H1 (cell line): ENCODE data around the gene VAPB. TPM values are rescaled to one million over a fixed set of nuclear protein-coding genes. Genes with fewer than 3 reads are reported as not detected.

Experiments
- CTCF ChIA-PET: fragments of 300-600 bp; sonication (Branson Sonifier 250); formaldehyde crosslinking; loops from one replicate; lab custom pipeline; 2021; ENCODE audit not compliant: partially characterized antibody; lab: Charles Lee
- POLR2A ChIA-PET: fragments of 300-600 bp; sonication (Branson Sonifier 250); formaldehyde crosslinking; loops from one replicate; lab custom pipeline; 2021; ENCODE audit warnings: inconsistent platforms; ENCODE audit not compliant: partially characterized antibody; lab: Charles Lee
- DNase-seq, 2 experiments: peaks; one replicate each; pipeline versions ENCODE4 v3.0.0 to v3.0.0-alpha.2; 2010 to 2022; ENCODE audit warnings: low spot score in 2 of 2, low read depth in 1 of 2, mixed read lengths in 1 of 2
- FAIRE-seq: peaks from 2 replicates; lab custom pipeline; 2011; peaks lifted over from hg19 to GRCh38; lab: Jason Lieb, UNC
- H2AFZ ChIP-seq: 2 replicates; pipeline ENCODE4 v1.8.1; 2012; ENCODE audit warnings: low read length, inconsistent platforms
- H2AK5ac ChIP-seq: 2 replicates; pipeline ENCODE4 v1.6.1; 2013; ENCODE audit warnings: low read depth, low read length
- H2BK120ac ChIP-seq: replicated peaks from 2 replicates; pipeline ENCODE3; 2013; ENCODE audit warnings: low read depth, low read length, inconsistent platforms
- H2BK12ac ChIP-seq: 2 replicates; pipeline ENCODE4 v1.6.1; 2013; ENCODE audit warnings: low read depth, low read length
- H2BK15ac ChIP-seq: 2 replicates; pipeline ENCODE4 v1.6.1; 2013; ENCODE audit warnings: low read length
- H2BK20ac ChIP-seq: 2 replicates; pipeline ENCODE4 v1.6.1; 2013; ENCODE audit warnings: low read length
- H2BK5ac ChIP-seq: 2 replicates; pipeline ENCODE4 v1.6.1; 2013; ENCODE audit warnings: low read depth, low read length
- H3K14ac ChIP-seq: 2 replicates; pipeline ENCODE4 v1.6.1; 2013; ENCODE audit warnings: inconsistent platforms; ENCODE audit not compliant: insufficient read length
- H3K18ac ChIP-seq: 2 replicates; pipeline ENCODE4 v1.6.1; 2013; ENCODE audit warnings: low read length; ENCODE audit errors: extremely low read depth
- H3K23ac ChIP-seq: 2 replicates; pipeline ENCODE4 v1.6.1; 2013; ENCODE audit warnings: inconsistent platforms; ENCODE audit not compliant: insufficient read length
- H3K23me2 ChIP-seq: 2 replicates; pipeline ENCODE4 v1.6.1; 2013; ENCODE audit warnings: low read depth, low read length
- H3K27ac ChIP-seq: 2 replicates; pipeline ENCODE4 v1.6.1; 2011; ENCODE audit warnings: low read depth, low read length, inconsistent platforms
- H3K27me3 ChIP-seq, 4 experiments: replicated peaks in 1 of 4; 1 replicate in 1 of 4; 2 replicates in 3 of 4; pipeline versions ENCODE4 v1.6.1 to v1.8.1; 2011 to 2013; ENCODE audit warnings: low read length in 3 of 4, mild to moderate bottlenecking in 3 of 4, inconsistent platforms in 2 of 4, mixed read lengths in 2 of 4, moderate library complexity in 1 of 4; ENCODE audit not compliant: control insufficient read depth in 3 of 4, insufficient read depth in 3 of 4; ENCODE audit errors: extremely low read depth in 1 of 4
- H3K36me3 ChIP-seq, 4 experiments: 2 replicates each; pipeline versions ENCODE4 v1.6.1 to v1.8.1; 2011 to 2013; ENCODE audit warnings: mild to moderate bottlenecking in 4 of 4, low read length in 3 of 4, moderate library complexity in 2 of 4, control low read depth in 1 of 4, inconsistent platforms in 1 of 4; ENCODE audit not compliant: insufficient read depth in 4 of 4, control insufficient read depth in 2 of 4
- H3K4ac ChIP-seq: replicated peaks from 2 replicates; pipeline ENCODE3; 2013; ENCODE audit warnings: low read length, low read depth, mixed read lengths, inconsistent platforms; ENCODE audit not compliant: insufficient read length
- H3K4me1 ChIP-seq, 4 experiments: replicated peaks in 1 of 4; 1 replicate in 1 of 4; 2 replicates in 3 of 4; pipeline versions ENCODE4 v1.6.1 to v1.8.1; 2011 to 2013; ENCODE audit warnings: low read length in 3 of 4, inconsistent platforms in 2 of 4, mixed read lengths in 1 of 4; ENCODE audit not compliant: insufficient read depth in 4 of 4, control insufficient read depth in 3 of 4
- H3K4me2 ChIP-seq, 2 experiments: 2 replicates each; pipeline versions ENCODE4 v1.6.1 to v1.8.1; 2011 to 2013; ENCODE audit warnings: low read depth in 2 of 2, low read length in 2 of 2, control low read depth in 1 of 2, inconsistent platforms in 1 of 2, mild to moderate bottlenecking in 1 of 2; ENCODE audit not compliant: insufficient read depth in 1 of 2
- H3K4me3 ChIP-seq, 4 experiments: fragments of 200-600, 300-600 bp in 1 of 4; sonication (generic), shearing (Covaris generic), sonication (Bioruptor Twin) in 1 of 4; 2 replicates each; pipeline versions ENCODE4 v1.5.1 to v1.8.1; 2011 to 2016; ENCODE audit warnings: low read length in 4 of 4, low read depth in 3 of 4, control low read depth in 2 of 4, inconsistent platforms in 2 of 4, mild to moderate bottlenecking in 2 of 4, mixed read lengths in 1 of 4, moderate library complexity in 1 of 4; ENCODE audit not compliant: insufficient read depth in 2 of 4; ENCODE audit errors: extremely low read depth in 1 of 4
- H3K56ac ChIP-seq: replicated peaks from 2 replicates; pipeline ENCODE3; 2013; ENCODE audit warnings: low read depth, mild to moderate bottlenecking, mixed read lengths, low read length, inconsistent platforms; ENCODE audit not compliant: insufficient read length
- H3K79me1 ChIP-seq: 2 replicates; pipeline ENCODE4 v1.6.1; 2013; ENCODE audit warnings: low read depth, low read length, control low read depth
- H3K79me2 ChIP-seq, 2 experiments: 2 replicates each; pipeline versions ENCODE4 v1.6.1 to v1.8.1; 2012 to 2013; ENCODE audit warnings: low read length in 2 of 2, mild to moderate bottlenecking in 2 of 2, inconsistent platforms in 1 of 2; ENCODE audit not compliant: insufficient read depth in 2 of 2, control insufficient read depth in 1 of 2
- H3K9ac ChIP-seq, 4 experiments: replicated peaks in 1 of 4; 1 replicate in 1 of 4; 2 replicates in 3 of 4; pipeline versions ENCODE4 v1.6.1 to v1.8.1; 2011 to 2013; ENCODE audit warnings: low read depth in 3 of 4, low read length in 3 of 4, control low read depth in 2 of 4, mild to moderate bottlenecking in 2 of 4, moderate library complexity in 2 of 4, inconsistent platforms in 1 of 4; ENCODE audit errors: extremely low read depth in 1 of 4
- H3K9me3 ChIP-seq, 2 experiments: 2 replicates each; pipeline versions ENCODE4 v1.6.1 to v1.8.1; 2012 to 2013; ENCODE audit warnings: mild to moderate bottlenecking in 2 of 2, moderate library complexity in 2 of 2, control low read depth in 1 of 2, inconsistent platforms in 1 of 2, low read depth in 1 of 2, low read length in 1 of 2, mixed read lengths in 1 of 2; ENCODE audit not compliant: insufficient read depth in 2 of 2
- H4K20me1 ChIP-seq, 2 experiments: replicated peaks in 1 of 2; 2 replicates each; pipeline versions ENCODE3 to v1.8.1; 2011 to 2013; ENCODE audit warnings: inconsistent platforms in 2 of 2, low read length in 2 of 2, mild to moderate bottlenecking in 1 of 2; ENCODE audit not compliant: insufficient read depth in 2 of 2, control insufficient read depth in 1 of 2
- H4K5ac ChIP-seq: 2 replicates; pipeline ENCODE4 v1.6.1; 2013; ENCODE audit warnings: low read length, low read depth, mixed read lengths, inconsistent platforms; ENCODE audit not compliant: insufficient read length
- H4K8ac ChIP-seq: 2 replicates; pipeline ENCODE4 v1.8.0; 2013; ENCODE audit warnings: mild to moderate bottlenecking, moderate library complexity, low read length, inconsistent platforms; ENCODE audit not compliant: insufficient read depth; ENCODE audit errors: extremely low read depth
- H4K91ac ChIP-seq: replicated peaks from 2 replicates; pipeline ENCODE3; 2013; ENCODE audit warnings: low read length, mixed read lengths, inconsistent platforms; ENCODE audit not compliant: insufficient read length
- CHD1 ChIP-seq: IDR thresholded peaks from 2 replicates; pipeline ENCODE4 v1.6.1; 2012; ENCODE audit warnings: low read depth, low read length, improper control_type of control experiment
- EGR1 ChIP-seq: IDR thresholded peaks from 2 replicates; pipeline ENCODE4 v1.6.1; 2011; ENCODE audit warnings: low read depth, low read length, borderline replicate concordance
- KDM4A ChIP-seq: IDR thresholded peaks from one replicate; pipeline ENCODE4 v1.7.1; 2012; ENCODE audit warnings: low read depth, mild to moderate bottlenecking, moderate library complexity, low read length, inconsistent platforms; ENCODE audit not compliant: severe bottlenecking
- MAFK ChIP-seq: IDR thresholded peaks from 2 replicates; pipeline ENCODE4 v1.6.1; 2012; ENCODE audit warnings: low read depth, mild to moderate bottlenecking, improper control_type of control experiment, low read length
- NANOG ChIP-seq: IDR thresholded peaks from 2 replicates; pipeline ENCODE4 v1.6.1; 2011; ENCODE audit warnings: low read length, low read depth, mild to moderate bottlenecking, inconsistent platforms; ENCODE audit not compliant: insufficient read depth, poor library complexity, severe bottlenecking
- RXRA ChIP-seq: IDR thresholded peaks from 2 replicates; pipeline ENCODE4 v1.6.1; 2011; ENCODE audit warnings: low read depth, mild to moderate bottlenecking, low read length, moderate library complexity; ENCODE audit not compliant: insufficient read depth
- SP2 ChIP-seq: IDR thresholded peaks from 2 replicates; pipeline ENCODE4 v1.6.1; 2012; ENCODE audit warnings: mild to moderate bottlenecking, low read length, inconsistent platforms
- TCF12 ChIP-seq: IDR thresholded peaks from 2 replicates; pipeline ENCODE4 v1.6.1; 2011; ENCODE audit warnings: low read depth, mild to moderate bottlenecking, low read length
- WGBS, 2 experiments: shearing (Covaris generic) in 1 of 2; methylation state at CpG; one replicate each; pipeline versions ENCODE4 v1.1.6 to v1.1.7; 2013 to 2015; ENCODE audit warnings: low lambda C conversion rate in 2 of 2, mixed read lengths in 2 of 2, inconsistent platforms in 1 of 2, low coverage in 1 of 2, missing lambda C conversion rate in 1 of 2; ENCODE audit not compliant: insufficient replicate concordance in 2 of 2, insufficient coverage in 1 of 2, insufficient read length in 1 of 2; ENCODE audit errors: extremely low coverage in 1 of 2, missing lambda C conversion rate in 1 of 2; 5-methylcytosine and 5-hydroxymethylcytosine counted together
- polyA plus RNA-seq, 7 experiments: library from polyadenylated mRNA; depleted of rRNA in 3 of 7; stranded (reverse) in 5 of 7; unstranded in 2 of 7; fragments of >200 nt in 5 of 7; fragments of 200-250 nt in 2 of 7; gene quantifications; 1 replicate in 5 of 7; 2 replicates in 1 of 7; 4 replicates in 1 of 7; pipeline versions ENCODE4 v1.2.1 to v1.2.3, GENCODE V29; 2011 to 2013; ENCODE audit warnings: missing spikeins in 2 of 7, mixed read lengths in 2 of 7
- total RNA-seq: library from RNA; stranded (reverse); fragmentation: NEBNext Ultra II Directional; extraction: Animal tissue kit (Norgen Biotek cat#: 25700); gene quantifications from 2 replicates; pipeline ENCODE4 v1.2.1, GENCODE V29; 2021
- TF ChIP-seq, protein P1 (sequence below): IDR thresholded peaks from 2 replicates; pipeline ENCODE4 v1.6.1; 2011; ENCODE audit warnings: low read depth, mild to moderate bottlenecking, low read length; ENCODE audit not compliant: insufficient read depth

The VAPB gene
- total and polyA plus RNA-seq, 2 of the 8 experiments (the other 6 are each of a cell fraction or from before 2014, with no cell fraction given), result 24.4 to 62.8 TPM

- Histone ChIP-seq H4K20me1 (peaks cover 0 to 1% of the 10 kb centered on the region in 2 experiments), H3K18ac (no peak overlapping the region), H3K36me3 (peaks cover 0 to 3% (median 0%) of the 10 kb centered on the region in 4 experiments; a peak in 1 of 8 replicates), H3K79me1 (peaks cover 5% of the 10 kb centered on the region), H3K56ac (no peak overlapping the region), H3K27me3 (no peaks in the 10 kb centered on the region), H3K27ac (no peak overlapping the region), H2AFZ (no peak overlapping the region), H3K79me2 (peaks cover 0 to 49% of the 10 kb centered on the region in 2 experiments; a peak in 2 of 4 replicates), H2AK5ac (no peak overlapping the region), H3K14ac (no peak overlapping the region), H2BK5ac (no peak overlapping the region), H3K4ac (no peak overlapping the region), H4K91ac (no peak overlapping the region), H3K23me2 (no peaks in the 10 kb centered on the region), H2BK15ac (no peak overlapping the region), H2BK12ac (no peak overlapping the region), H2BK120ac (no peak overlapping the region), H3K4me2 (no peak overlapping the region), H2BK20ac (no peak overlapping the region), H3K23ac (no peak overlapping the region), H4K5ac (peak overlapping the region; percentile 18), H3K9ac (no peak overlapping the region), H3K4me3 (no peak overlapping the region), H3K9me3 (no peaks in the 10 kb centered on the region), H4K8ac (no peak overlapping the region), H3K4me1 (peaks cover 2 to 29% (median 19%) of the 10 kb centered on the region in 4 experiments; a peak in 6 of 7 replicates)
- FAIRE-seq (no peak), DNase-seq (no peak)
- WGBS, 2 experiments, result 84% methylated on average over 5 of the region's 5 CpGs; no CpG with 5 or more reads in 1 of the 2 experiments
- POLR2A ChIA-PET, result interaction anchor here (0.8 to 1.0 kb wide), 2 partner anchors 11 to 28 kb away, joined by 3 to 4 read pairs; no protein-coding TSS in a partner anchor
- CTCF ChIA-PET, result interaction anchor here (0.5 to 2.0 kb wide), 9 partner anchors 8 to 927 kb away, joined by 3 to 7 read pairs (median 4); no protein-coding TSS in a partner anchor
- TF ChIP-seq KDM4A (no peak), MAFK (no peak), SP2 (no peak), EGR1 (no peak), CHD1 (no peak), TCF12 (no peak), RXRA (no peak), NANOG (no peak)
- TF ChIP-seq, protein P1, sequence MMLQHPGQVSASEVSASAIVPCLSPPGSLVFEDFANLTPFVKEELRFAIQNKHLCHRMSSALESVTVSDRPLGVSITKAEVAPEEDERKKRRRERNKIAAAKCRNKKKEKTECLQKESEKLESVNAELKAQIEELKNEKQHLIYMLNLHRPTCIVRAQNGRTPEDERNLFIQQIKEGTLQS, result no peak
Observed at GRCh38 chr20:58420798-58421496, 31.9 kb downstream of the VAPB start.
